ENCODE data around the gene CTBP2.

Gene CTBP2

DNA sequence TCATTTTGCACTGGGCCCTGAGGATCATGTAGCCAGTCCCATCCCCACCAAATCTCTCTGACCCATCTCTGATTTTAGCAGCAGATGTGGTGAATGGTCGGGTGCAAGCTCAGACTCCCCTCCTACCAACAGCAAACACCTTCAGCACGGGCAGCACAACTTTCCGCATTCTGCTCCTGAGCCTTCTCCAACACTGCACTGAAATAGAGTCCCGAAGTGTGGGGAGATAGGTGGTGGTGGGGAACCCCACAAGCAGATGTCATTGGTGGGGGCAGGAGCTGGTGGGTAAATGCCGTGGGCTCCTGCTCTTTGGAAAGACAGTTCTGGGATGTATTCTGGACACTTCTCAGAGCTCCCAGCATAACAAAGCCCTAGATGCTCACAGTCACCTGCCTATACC is 9.6 kb upstream of the CTBP2 start:
- Histone ChIP-seq H3K27ac (ENCODE audit: low read depth, low read length) (no peak overlapping the region), H4K5ac (ENCODE audit: low read length) (no peak overlapping the region), H2BK15ac (replicated peaks; ENCODE audit: low read depth) (no peak overlapping the region), H3K79me2 (ENCODE audit: control insufficient read depth, insufficient read depth, low read length) (no peaks in the 10 kb centered on the region), H3K18ac (ENCODE audit: low read length) (no peak overlapping the region), H4K8ac (ENCODE audit: low read depth, low read length) (no peak overlapping the region), H3K27me3 (ENCODE audit: insufficient read depth, low read length, poor library complexity) (no peaks in the 10 kb centered on the region), H3K4ac (ENCODE audit: low read depth, low read length) (no peak overlapping the region), H3K4me3 (ENCODE audit: low read length) (no peak overlapping the region), H3K56ac (ENCODE audit: low read length) (no peak overlapping the region), H3K36me3 (ENCODE audit: control insufficient read depth, insufficient read depth, low read length) (no peaks in the 10 kb centered on the region), H2AK5ac (ENCODE audit: low read length) (no peak overlapping the region), H3K4me1 (ENCODE audit: control insufficient read depth, low read depth, low read length) (peaks cover 2% of the 10 kb centered on the region), H2BK5ac (ENCODE audit: low read length) (no peak overlapping the region), H3K9ac (ENCODE audit: low read length) (no peak overlapping the region), H2BK120ac (ENCODE audit: low read depth, low read length) (no peak overlapping the region), H3K79me1 (ENCODE audit: low read length) (no peaks in the 10 kb centered on the region), H3K23ac (ENCODE audit: low read length) (no peak overlapping the region), H3K4me2 (ENCODE audit: low read length) (no peak overlapping the region)
- WGBS (ENCODE audit: extremely low coverage, insufficient coverage, low lambda C conversion rate) = no CpG with 5 or more reads among the region's 5 CpGs
- no peak for DNase-seq

DNA sequence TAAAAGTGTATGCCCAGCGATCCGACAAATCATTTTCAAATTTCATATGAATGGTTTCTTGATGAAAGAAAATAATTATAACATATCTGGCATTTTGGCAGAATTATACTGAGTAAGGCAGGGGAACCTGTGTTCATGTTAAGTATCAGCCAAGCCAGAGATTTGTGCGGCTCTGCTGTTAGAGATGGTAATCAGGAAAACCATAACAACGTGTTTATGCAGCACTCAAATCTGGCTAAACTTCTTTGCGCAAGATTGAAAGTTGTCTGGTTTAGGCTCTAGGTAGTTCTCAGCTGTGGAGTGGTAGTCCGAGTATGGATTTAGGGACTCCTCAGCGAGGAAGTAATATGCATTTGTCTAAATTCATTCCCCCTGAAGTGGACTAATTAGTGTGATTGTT is 8.9 kb upstream of the CTBP2 start:
- no peak overlapping the region for H2BK5ac ChIP-seq (ENCODE audit: low read length)
- H3K36me3 ChIP-seq (ENCODE audit: control insufficient read depth, insufficient read depth, low read length) = no peaks in the 10 kb centered on the region
- H3K79me2 ChIP-seq (ENCODE audit: control insufficient read depth, insufficient read depth, low read length) = no peaks in the 10 kb centered on the region
- H3K9ac ChIP-seq (ENCODE audit: low read length) = no peak overlapping the region
- no peaks in the 10 kb centered on the region for H3K79me1 ChIP-seq (ENCODE audit: low read length)
- H3K18ac ChIP-seq (ENCODE audit: low read length) = no peak overlapping the region
- H3K4me3 ChIP-seq (ENCODE audit: low read length) = no peak overlapping the region
- DNase-seq = no peak
- WGBS (ENCODE audit: extremely low coverage, insufficient coverage, low lambda C conversion rate) = no CpG with 5 or more reads among the region's 7 CpGs
- H3K56ac ChIP-seq (ENCODE audit: low read length) = no peak overlapping the region
- H3K4me1 ChIP-seq (ENCODE audit: control insufficient read depth, low read depth, low read length) = peaks cover under 1% of the 10 kb centered on the region
- no peaks in the 10 kb centered on the region for H3K27me3 ChIP-seq (ENCODE audit: insufficient read depth, low read length, poor library complexity)
- H3K27ac ChIP-seq (ENCODE audit: low read depth, low read length) = no peak overlapping the region
- no peak overlapping the region for H4K5ac ChIP-seq (ENCODE audit: low read length)
- H3K4me2 ChIP-seq (ENCODE audit: low read length) = no peak overlapping the region
- H2BK120ac ChIP-seq (ENCODE audit: low read depth, low read length) = no peak overlapping the region
- no peak overlapping the region for H3K4ac ChIP-seq (ENCODE audit: low read depth, low read length)
- H3K23ac ChIP-seq (ENCODE audit: low read length) = no peak overlapping the region
- H2BK15ac ChIP-seq (replicated peaks; ENCODE audit: low read depth) = no peak overlapping the region
- H4K8ac ChIP-seq (ENCODE audit: low read depth, low read length) = no peak overlapping the region
- H2AK5ac ChIP-seq (ENCODE audit: low read length) = no peak overlapping the region

DNA sequence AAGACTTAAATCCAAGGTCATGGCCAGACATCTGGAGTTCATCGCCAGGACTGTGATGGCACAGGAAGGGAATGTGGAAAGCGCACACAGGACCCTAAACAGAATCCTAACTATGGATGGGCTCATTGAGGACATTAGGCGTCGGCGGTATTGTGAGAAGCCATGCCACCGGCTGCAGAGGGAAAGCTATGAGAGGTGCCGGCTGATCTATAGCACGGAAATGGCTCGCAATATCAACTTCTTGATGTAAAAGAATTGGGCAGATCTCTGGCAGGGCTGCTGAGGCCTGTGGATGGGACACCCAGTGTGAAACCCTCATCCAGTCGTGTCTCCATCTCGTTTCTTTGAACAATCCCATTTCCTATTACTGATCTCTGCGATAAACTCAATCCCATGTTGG is 6.3 kb upstream of the CTBP2 start:
- no peak overlapping the region for H3K23ac ChIP-seq (ENCODE audit: low read length)
- H2BK120ac ChIP-seq (ENCODE audit: low read depth, low read length) = no peak overlapping the region
- no peaks in the 10 kb centered on the region for H3K79me2 ChIP-seq (ENCODE audit: control insufficient read depth, insufficient read depth, low read length)
- no peak overlapping the region for H3K18ac ChIP-seq (ENCODE audit: low read length)
- no peak for DNase-seq
- H3K27me3 ChIP-seq (ENCODE audit: insufficient read depth, low read length, poor library complexity) = no peaks in the 10 kb centered on the region
- no peak overlapping the region for H2BK15ac ChIP-seq (replicated peaks; ENCODE audit: low read depth)
- no peak overlapping the region for H4K5ac ChIP-seq (ENCODE audit: low read length)
- WGBS (ENCODE audit: extremely low coverage, insufficient coverage, low lambda C conversion rate) = no CpG with 5 or more reads among the region's 12 CpGs
- H2AK5ac ChIP-seq (ENCODE audit: low read length) = no peak overlapping the region
- no peak overlapping the region for H2BK5ac ChIP-seq (ENCODE audit: low read length)
- H3K4me2 ChIP-seq (ENCODE audit: low read length) = no peak overlapping the region
- no peaks in the 10 kb centered on the region for H3K36me3 ChIP-seq (ENCODE audit: control insufficient read depth, insufficient read depth, low read length)
- no peak overlapping the region for H3K4me3 ChIP-seq (ENCODE audit: low read length)
- no peak overlapping the region for H4K8ac ChIP-seq (ENCODE audit: low read depth, low read length)
- H3K4me1 ChIP-seq (ENCODE audit: control insufficient read depth, low read depth, low read length) = peaks cover 2% of the 10 kb centered on the region
- no peak overlapping the region for H3K4ac ChIP-seq (ENCODE audit: low read depth, low read length)
- H3K9ac ChIP-seq (ENCODE audit: low read length) = no peak overlapping the region
- no peaks in the 10 kb centered on the region for H3K79me1 ChIP-seq (ENCODE audit: low read length)
- H3K56ac ChIP-seq (ENCODE audit: low read length) = no peak overlapping the region
- H3K27ac ChIP-seq (ENCODE audit: low read depth, low read length) = no peak overlapping the region

DNA sequence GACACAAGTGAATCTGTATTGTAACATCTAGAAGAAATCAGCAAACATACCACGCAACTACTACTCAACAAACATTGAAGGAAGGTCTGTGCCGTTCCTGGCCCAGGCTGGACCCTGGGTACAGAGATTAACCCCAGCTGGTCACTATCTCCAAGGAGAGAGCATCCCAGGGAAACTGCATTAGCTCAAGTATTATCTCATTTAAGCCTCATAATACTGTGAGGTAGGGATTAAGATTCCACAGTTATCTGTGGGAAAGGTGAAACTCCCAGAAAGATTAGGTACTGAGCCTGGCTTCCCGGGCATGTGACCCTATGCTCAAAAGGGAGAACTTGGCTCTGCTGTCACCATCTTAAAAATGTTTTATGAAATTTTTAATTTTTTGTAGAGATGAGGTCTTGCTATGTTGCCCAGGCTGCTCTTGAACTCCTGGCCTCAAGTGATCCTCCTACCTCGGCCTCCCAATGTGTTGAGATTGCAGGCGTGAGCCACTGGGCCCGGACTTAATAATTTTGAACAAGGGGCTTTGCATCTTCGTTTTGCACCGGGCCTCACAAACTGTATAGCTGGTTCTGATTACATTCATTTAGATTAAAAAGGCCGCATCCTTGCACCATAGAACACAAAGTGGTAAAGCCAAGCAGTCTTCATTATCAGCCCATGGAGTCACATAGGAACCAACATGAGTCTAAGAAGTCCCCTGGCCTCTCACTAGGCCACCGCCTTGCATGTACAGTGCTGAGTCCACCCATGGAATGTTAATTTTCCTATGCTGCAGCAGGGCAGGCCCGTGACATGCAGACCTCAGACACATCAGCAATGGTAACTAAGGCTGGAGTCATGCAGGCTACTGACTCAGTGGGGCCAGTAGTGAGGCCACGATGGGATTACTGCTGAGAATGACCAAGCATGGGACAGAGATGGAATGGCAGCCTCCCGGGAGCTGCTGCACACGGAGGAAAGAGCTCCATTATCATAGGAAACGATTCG is 5.5 kb upstream of the CTBP2 start:
- WGBS (ENCODE audit: extremely low coverage, insufficient coverage, low lambda C conversion rate) = no CpG with 5 or more reads among the region's 16 CpGs

DNA sequence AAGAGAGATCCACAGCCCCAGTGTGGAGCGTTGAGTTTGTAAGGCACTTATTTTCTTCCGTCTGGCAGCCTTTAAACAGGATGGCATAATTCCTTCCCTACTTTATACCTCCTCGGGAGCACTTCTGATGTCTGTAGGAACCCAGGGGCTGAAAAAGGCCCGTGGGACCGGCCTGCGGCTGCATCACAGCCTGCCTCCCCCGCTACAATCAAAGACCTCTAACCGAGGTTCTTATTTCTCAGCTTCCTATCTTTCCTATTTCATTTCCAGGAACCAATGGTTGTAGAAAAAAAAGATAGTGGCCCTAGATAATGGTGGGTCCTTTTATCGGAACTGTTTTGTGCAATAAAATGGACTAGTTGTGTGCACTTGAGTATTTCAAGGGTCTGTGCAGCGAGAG is 4.1 kb upstream of the CTBP2 start:
- Histone ChIP-seq H3K27ac (ENCODE audit: low read depth, low read length) (no peak overlapping the region), H4K5ac (ENCODE audit: low read length) (no peak overlapping the region), H3K36me3 (ENCODE audit: control insufficient read depth, insufficient read depth, low read length) (no peaks in the 10 kb centered on the region), H3K4ac (ENCODE audit: low read depth, low read length) (no peak overlapping the region), H3K79me2 (ENCODE audit: control insufficient read depth, insufficient read depth, low read length) (peaks cover 5% of the 10 kb centered on the region), H2AK5ac (ENCODE audit: low read length) (no peak overlapping the region), H2BK5ac (ENCODE audit: low read length) (no peak overlapping the region), H3K23ac (ENCODE audit: low read length) (no peak overlapping the region), H4K8ac (ENCODE audit: low read depth, low read length) (no peak overlapping the region), H2BK120ac (ENCODE audit: low read depth, low read length) (no peak overlapping the region), H3K79me1 (ENCODE audit: low read length) (no peaks in the 10 kb centered on the region), H3K9ac (ENCODE audit: low read length) (no peak overlapping the region), H3K56ac (ENCODE audit: low read length) (no peak overlapping the region), H2BK15ac (replicated peaks; ENCODE audit: low read depth) (no peak overlapping the region), H3K4me1 (ENCODE audit: control insufficient read depth, low read depth, low read length) (peaks cover 2% of the 10 kb centered on the region), H3K18ac (ENCODE audit: low read length) (no peak overlapping the region), H3K4me3 (ENCODE audit: low read length) (no peak overlapping the region), H3K27me3 (ENCODE audit: insufficient read depth, low read length, poor library complexity) (no peaks in the 10 kb centered on the region), H3K4me2 (ENCODE audit: low read length) (no peak overlapping the region)
- no peak for DNase-seq
- no CpG with 5 or more reads among the region's 10 CpGs for WGBS (ENCODE audit: extremely low coverage, insufficient coverage, low lambda C conversion rate)

More for the DNA sequence above, 5.5 kb upstream of the CTBP2 start:
- H3K27me3 ChIP-seq (ENCODE audit: insufficient read depth, low read length, poor library complexity) = no peaks in the 10 kb centered on the region
- no peak overlapping the region for H3K27ac ChIP-seq (ENCODE audit: low read depth, low read length)
- no peaks in the 10 kb centered on the region for H3K79me2 ChIP-seq (ENCODE audit: control insufficient read depth, insufficient read depth, low read length)
- H3K9ac ChIP-seq (ENCODE audit: low read length) = no peak overlapping the region
- no peak overlapping the region for H3K4ac ChIP-seq (ENCODE audit: low read depth, low read length)
- H3K4me1 ChIP-seq (ENCODE audit: control insufficient read depth, low read depth, low read length) = peaks cover 2% of the 10 kb centered on the region
- H2BK120ac ChIP-seq (ENCODE audit: low read depth, low read length) = no peak overlapping the region
- H3K18ac ChIP-seq (ENCODE audit: low read length) = no peak overlapping the region
- H4K5ac ChIP-seq (ENCODE audit: low read length) = no peak overlapping the region
- H3K56ac ChIP-seq (ENCODE audit: low read length) = no peak overlapping the region
- H2BK5ac ChIP-seq (ENCODE audit: low read length) = no peak overlapping the region
- H2BK15ac ChIP-seq (replicated peaks; ENCODE audit: low read depth) = no peak overlapping the region
- H3K4me3 ChIP-seq (ENCODE audit: low read length) = no peak overlapping the region
- H3K23ac ChIP-seq (ENCODE audit: low read length) = no peak overlapping the region
- H4K8ac ChIP-seq (ENCODE audit: low read depth, low read length) = no peak overlapping the region
- H2AK5ac ChIP-seq (ENCODE audit: low read length) = no peak overlapping the region
- no peaks in the 10 kb centered on the region for H3K79me1 ChIP-seq (ENCODE audit: low read length)
- H3K4me2 ChIP-seq (ENCODE audit: low read length) = no peak overlapping the region
- peak; percentile 57 for DNase-seq
- no peaks in the 10 kb centered on the region for H3K36me3 ChIP-seq (ENCODE audit: control insufficient read depth, insufficient read depth, low read length)
